Stimulated activated naive CD4-positive, alpha-beta T cell treated with Interleukin-2 at 50 U/mL for 16 hours (primary cell): ENCODE results near the gene TSPAN9.
"Not testable (repeated sequence)": the region's sequence is repeated elsewhere in the genome, so short reads cannot be mapped to it uniquely, and the experiment has no call there.

Experiments
- DNase-seq: peaks from one replicate; lab custom pipeline; 2025; lab: John Stamatoyannopoulos, UW

Gene TSPAN9

DNA sequence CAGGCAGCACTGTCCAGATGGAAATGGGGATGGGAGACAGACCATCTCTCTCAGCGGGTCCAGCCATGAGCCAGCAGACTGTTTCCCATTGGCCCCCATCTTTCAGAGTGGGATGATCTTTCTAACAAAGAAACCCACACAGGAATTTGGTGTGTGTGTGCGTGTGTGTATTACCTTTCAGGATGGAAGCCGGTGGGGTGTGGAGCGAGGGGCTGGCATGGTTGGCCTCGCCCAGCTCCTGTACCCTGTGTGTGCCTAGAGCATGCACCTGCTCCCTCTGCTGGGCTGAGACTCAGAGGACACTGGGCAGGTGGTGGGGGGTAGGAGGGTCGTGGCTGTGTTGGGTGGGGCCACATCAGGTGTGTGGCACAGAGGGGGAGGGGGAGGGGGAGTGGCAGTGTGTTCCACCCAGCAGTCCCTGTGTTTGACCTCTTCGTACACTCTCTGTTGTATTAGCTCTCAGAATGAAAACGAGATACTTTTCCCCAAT is 33.0 kb upstream of the TSPAN9 start:
- DNase-seq: no peak

DNA sequence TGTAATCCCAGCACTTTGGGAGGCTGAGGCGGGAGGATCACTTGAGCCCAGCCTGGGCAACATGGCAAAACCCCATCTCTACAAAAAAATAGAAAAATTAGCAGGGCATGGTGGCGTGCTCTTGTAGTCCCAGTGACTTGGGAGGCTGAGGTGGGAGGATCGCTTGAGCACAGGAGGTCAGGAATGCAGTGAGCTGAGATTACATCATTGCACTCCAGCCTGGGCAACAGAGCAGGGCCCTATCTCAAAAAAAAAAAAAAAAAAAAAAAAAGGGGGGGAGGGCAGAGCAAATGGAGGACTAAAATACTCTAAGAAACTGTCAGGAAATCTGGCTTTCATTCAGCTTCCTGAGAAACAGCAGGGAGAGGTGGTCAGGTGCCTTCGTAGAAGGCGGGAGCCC is 31.7 kb upstream of the TSPAN9 start:
- DNase-seq: no peak

DNA sequence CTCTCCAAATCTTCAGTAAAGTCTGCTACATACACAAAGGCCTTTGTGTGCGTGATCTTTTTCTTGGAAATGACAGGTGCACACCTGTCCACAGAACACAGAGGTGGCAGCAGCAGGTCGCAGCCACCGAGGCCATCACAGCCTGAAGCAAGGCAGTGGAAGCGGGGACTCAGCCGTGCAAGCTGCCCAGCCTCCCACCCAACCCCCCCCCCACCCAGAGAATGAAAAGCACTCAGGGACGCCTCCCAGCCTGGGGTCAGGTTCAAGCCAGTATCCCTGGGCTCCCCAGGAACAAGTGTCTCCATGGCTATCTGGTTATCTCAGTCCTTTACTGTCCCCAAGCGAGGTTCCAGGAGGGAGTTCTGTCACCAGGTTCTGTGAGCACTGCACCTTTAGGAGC is 31.2 kb upstream of the TSPAN9 start:
- DNase-seq: no peak

DNA sequence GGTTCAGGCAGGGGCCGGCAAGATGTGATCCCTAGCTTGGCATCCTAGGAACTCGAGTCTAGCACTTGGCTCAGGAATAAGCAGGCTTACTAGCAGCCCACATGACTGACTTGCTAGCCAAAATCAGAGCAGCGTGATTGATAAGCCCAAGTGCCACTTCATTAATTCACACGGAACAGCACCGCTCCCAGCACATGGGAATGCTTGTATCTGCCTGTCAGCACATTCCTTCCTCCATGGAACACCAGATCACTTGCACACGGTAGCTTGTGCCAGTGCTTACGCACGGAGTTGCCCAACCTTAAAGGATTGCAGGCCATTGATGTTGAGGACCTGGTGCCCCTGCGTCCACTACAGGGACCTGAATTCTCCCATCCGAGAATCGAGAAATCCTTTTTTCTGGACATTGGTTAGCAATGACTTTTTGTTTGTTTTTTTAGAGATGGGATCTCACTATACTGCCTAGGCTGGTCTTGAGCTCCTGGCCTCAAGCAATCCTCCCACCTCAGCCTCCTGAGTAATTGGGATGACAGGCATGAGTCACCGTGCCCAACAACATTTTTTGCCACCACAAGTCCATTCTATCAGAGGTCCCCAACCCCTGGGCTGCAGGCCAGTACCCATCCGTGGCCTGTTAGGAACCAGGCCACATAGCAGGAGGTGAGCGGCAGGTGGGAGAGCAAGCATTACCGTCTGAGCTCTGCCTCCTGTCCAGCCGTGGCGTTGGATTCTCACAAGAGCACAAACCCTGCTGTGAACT is 30.6 kb upstream of the TSPAN9 start:
- DNase-seq: no peak

- no peak for DNase-seq
These were observed 29.2 kb upstream of the TSPAN9 start for GRCh38 chr12:3047961-3048360.

DNA sequence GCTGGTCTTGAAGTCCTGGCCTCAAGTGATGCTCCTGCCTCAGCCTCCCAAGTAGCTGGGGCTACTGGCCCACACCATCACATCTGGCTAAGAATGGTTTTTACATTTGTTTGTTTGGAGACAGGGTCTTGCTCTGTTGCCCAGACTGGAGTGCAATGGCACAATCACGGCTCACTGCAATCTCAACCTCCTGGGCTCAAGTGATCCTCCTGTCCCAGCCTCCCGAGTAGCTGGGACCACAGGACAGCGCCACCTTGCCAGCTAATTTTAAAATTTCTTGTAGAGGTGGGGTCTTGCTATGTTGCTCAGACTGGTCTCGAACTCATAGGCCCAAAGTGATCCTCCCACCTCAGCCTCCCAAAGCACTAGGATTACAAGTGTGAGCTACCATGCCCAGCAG is 28.6 kb upstream of the TSPAN9 start:
- no peak for DNase-seq

GRCh38 chr12:3049176-3049575 is 28.0 kb upstream of the TSPAN9 start:
- no peak for DNase-seq

DNA sequence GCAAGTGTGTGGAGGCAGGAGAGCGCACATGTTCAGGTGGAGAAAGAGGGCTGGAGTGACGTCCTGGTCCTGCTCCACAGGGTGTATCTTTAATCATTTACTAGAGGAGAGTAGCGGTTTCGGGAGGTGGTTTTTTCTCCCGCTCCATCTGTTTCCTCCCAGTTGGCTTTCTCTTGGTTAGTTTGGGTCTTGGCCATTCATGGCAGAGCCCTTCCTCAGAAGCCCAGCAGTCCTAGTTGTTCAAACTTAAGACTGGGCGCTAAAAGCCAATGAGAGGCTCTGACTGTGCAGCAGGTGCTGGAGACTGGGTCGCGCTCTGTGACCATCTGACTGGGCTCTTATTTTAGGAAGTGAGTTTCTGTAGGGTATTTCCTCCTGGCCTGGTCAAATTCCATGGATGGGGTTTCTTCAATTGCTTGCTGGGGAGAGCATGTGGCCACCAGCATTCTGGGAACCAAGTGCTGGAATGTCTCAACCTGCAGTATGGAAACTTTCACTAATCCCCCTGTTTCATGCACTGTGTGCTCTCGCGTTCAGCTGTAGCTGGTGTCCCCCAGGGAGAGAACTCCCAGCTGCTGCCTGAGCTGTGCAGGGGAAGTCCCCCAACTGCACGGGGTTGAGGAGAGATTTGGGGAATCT is 27.4 kb upstream of the TSPAN9 start:
- DNase-seq: no peak

- DNase-seq: no peak
These were observed 22.8 kb upstream of the TSPAN9 start for GRCh38 chr12:3054374-3054773.

DNA sequence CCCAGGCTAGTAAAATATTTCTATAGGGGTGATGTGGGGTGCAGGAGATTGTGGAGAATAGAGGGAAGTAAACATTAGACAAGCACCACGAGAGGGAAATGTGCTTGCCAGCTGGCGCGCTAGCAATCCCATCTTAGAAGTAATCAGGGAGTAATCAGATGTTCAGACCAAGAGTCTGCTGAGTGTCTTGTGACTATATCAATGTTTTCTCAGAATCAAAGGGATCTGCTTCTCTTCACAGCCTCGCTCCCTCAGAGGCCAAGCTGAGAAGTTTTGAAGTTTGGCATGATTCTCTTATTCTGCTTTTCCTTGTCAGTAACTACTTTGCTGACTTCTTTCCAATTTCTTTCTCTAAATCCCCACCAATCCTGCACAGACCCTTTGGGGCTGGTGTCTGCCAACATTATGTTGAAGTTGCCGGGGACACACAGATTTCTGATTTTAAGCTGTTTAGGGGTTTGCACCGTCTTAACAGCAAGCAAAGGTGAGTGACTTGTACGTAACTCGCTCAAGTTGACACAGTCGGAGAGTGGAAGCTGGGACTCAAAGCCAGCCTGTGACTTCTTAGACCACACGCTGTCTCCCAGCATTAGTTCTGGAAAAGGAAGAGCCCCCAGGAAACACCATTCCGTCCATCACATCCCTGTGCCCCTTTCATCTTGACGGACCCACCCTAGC is 22.0 kb upstream of the TSPAN9 start:
- no peak for DNase-seq

GRCh38 chr12:3055704-3056467 is 21.3 kb upstream of the TSPAN9 start:
- no peak for DNase-seq

- no peak for DNase-seq
These were observed 16.1 kb upstream of the TSPAN9 start for GRCh38 chr12:3061059-3061458.

GRCh38 chr12:3061501-3062215 is 15.5 kb upstream of the TSPAN9 start:
- no peak for DNase-seq

- no peak for DNase-seq
These were observed 11.9 kb upstream of the TSPAN9 start for GRCh38 chr12:3065300-3065699.

DNA sequence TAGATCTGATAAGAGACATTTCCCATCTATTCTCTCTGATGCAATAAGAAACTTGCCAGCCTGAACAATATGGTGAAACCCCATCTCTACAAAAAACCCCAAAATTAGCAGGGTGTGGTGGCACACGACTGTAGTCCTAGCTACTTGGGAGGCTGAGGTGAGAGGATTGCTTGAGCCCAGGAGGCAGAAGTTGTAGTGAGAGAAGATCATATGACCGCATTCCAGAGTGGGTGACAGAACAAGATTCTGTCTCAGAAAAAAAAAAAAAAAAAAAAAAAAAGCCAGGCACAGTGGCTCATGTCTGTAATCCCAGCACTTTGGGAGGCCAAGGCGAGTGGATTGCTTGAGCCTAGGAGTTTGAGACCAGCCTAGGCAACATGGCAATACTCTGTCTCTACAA is 11.3 kb upstream of the TSPAN9 start:
- not testable (repeated sequence) for DNase-seq

- DNase-seq: no peak
These were observed 7.5 kb upstream of the TSPAN9 start for GRCh38 chr12:3069714-3070113.

DNA sequence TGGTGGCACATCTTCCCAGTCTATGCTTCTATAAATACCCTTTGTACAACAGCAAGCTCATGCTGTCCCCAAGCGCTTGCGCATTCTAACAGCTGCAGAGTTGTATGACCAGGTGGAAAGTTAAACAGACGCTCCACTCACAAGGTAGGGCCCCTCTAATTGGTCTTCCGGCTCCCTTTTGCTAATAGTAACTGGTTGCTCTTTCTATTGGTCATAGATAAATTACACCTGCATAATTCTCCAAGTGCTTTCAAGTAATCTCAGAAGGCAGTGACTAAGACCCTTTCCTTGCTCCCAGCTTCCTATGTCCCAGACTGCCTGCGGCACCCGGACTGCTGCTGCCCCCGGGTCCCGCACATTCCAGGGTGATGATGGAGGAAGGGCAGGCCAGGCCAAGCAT is 6.1 kb upstream of the TSPAN9 start:
- no peak for DNase-seq

DNA sequence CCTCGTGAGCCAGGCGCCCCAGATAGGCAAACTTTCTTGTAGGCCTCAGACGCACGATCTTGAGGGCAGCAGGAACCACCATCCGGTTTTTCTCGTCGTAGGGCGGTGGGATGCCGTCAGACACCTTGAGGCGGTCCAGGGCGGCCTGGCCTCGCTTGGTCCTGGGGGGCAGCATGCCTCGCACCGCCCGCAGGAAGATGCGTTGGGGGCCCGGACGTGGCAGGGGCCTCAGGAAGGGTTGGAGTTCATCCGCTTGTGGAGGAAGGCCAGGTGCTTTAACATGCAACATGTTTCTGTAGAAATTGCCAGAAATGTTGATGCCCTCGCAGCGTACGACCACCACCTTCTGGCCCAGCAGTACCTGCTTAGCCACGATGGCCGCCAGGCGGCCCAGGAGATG is 5.5 kb upstream of the TSPAN9 start:
- no peak for DNase-seq

DNA sequence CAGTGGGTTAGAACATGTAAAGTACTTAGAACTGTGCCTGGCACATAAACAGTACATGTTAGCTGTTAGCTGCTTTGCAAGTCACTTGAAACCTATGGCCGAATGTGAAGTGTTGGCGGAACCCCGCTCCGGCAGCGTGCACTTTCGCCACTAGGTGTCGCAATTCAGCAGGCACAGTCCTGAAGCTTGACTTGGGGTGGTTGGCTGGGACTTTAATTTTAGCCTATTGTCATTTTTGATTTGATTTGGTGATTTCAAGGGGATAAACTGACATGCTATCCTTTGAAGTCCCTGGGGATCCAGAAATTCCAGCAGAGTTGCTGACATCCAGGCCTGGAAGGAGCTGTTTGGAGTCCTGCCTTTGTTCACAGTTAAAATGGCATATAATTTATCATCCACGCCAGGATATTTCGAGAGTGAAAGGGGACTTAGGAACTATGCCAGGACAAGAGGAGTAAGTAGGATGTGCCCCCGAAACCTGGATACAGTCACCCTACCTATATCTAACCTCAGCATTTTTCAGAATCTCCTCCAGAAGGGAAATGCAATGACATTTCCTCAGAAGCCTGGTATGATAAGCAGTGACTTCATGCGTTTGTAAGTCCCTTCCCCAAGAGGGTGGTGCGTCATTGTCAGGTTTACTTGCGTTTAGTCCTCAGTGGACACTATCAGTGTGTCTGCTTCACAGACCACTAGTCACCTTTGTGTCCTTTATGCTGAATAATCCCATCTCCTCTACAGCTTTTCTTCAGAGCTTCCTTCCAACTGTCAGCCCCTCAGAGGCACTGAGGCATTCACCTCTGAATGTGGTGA is 3.5 kb upstream of the TSPAN9 start:
- DNase-seq: peak; percentile 81

DNA sequence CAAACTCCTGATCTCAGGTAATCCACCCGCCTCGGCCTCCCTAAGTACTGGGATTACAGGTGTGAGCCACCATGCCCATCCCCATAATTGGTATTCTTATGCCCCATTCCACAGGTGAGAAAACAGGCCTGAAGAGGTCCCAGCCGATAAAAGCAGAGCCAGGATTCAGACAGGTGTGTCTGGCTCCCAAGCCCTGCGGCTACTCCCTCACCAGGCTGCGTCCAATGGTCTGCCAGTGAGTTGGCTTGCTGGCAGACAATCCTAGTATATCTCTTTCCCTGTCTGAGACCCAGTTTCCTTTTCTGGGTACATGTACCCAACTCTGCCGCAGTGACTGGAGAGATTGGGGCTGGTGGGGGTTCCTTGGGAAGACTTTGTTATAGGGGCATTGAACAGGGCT is 1.9 kb upstream of the TSPAN9 start:
- DNase-seq: no peak

DNA sequence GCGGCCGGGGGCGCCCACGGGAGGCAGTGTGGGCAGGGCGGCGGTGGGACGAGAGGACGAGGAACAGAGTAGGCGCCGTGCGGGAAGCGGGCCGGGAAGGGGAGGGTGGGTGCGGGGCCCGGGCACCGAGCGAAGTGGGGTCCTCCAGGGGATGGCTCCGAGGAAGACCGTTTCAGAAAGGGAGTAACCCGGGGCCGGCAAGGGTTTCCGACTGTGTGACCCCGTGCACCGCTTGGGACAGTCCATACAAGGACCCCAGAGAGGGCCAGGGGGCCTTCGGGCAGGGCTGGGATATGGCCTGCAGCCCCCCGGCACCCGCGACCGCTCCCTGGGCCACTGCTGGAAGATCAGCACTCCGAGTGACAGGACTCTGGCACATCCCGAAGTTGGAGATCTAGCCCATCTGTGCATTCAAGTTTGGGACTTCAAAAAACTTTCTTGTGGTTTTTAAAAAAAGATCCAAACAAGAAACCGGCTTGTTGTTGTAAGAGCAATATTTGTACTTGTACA is 448 bp downstream of the TSPAN9 start:
- no peak for DNase-seq
